Mesenchymal stem cell (in vitro differentiated cells and primary cell): ENCODE data around the gene EMCN.

ENCODE experiments used
- DNase-seq: peaks from one replicate; pipeline ENCODE4 v3.0.0-alpha.2; 2013
- H2AFZ ChIP-seq: one replicate; pipeline ENCODE4 v1.6.1; 2013; ENCODE audit warnings: low read depth, mild to moderate bottlenecking, control low read depth, inconsistent platforms, low read length, moderate library complexity
- H2AK5ac ChIP-seq: 2 replicates; pipeline ENCODE4 v1.6.1; 2013; ENCODE audit warnings: low read length, moderate library complexity, mild to moderate bottlenecking, inconsistent platforms; ENCODE audit not compliant: severe bottlenecking
- H2BK120ac ChIP-seq: one replicate; pipeline ENCODE4 v1.6.1; 2013; ENCODE audit warnings: low read depth, mild to moderate bottlenecking, inconsistent platforms, low read length, moderate library complexity
- H2BK12ac ChIP-seq, 2 experiments: one replicate each; pipeline ENCODE4 v1.6.1; 2013; ENCODE audit warnings: inconsistent platforms in 2 of 2, low read length in 2 of 2, mild to moderate bottlenecking in 2 of 2, moderate library complexity in 2 of 2, control low read depth in 1 of 2
- H2BK15ac ChIP-seq: one replicate; pipeline ENCODE4 v1.6.1; 2013; ENCODE audit warnings: mild to moderate bottlenecking, low read depth, inconsistent platforms; ENCODE audit not compliant: poor library complexity, severe bottlenecking
- H2BK5ac ChIP-seq: 2 replicates; pipeline ENCODE4 v1.6.1; 2013; ENCODE audit warnings: low read depth, mild to moderate bottlenecking, low read length, control low read depth, inconsistent platforms; ENCODE audit not compliant: poor library complexity, severe bottlenecking
- H3K14ac ChIP-seq, 2 experiments: one replicate each; pipeline ENCODE4 v1.6.1; 2013; ENCODE audit warnings: inconsistent platforms in 2 of 2, low read length in 2 of 2, control low read depth in 1 of 2, mild to moderate bottlenecking in 1 of 2, moderate library complexity in 1 of 2
- H3K18ac ChIP-seq, 2 experiments: one replicate each; pipeline ENCODE4 v1.6.1; 2013; ENCODE audit warnings: inconsistent platforms in 2 of 2, low read length in 2 of 2, control low read depth in 1 of 2, low read depth in 1 of 2, mild to moderate bottlenecking in 1 of 2
- H3K23ac ChIP-seq, 2 experiments: one replicate each; pipeline ENCODE4 v1.6.1; 2013; ENCODE audit warnings: inconsistent platforms in 2 of 2, low read length in 2 of 2, mild to moderate bottlenecking in 2 of 2, moderate library complexity in 2 of 2, control low read depth in 1 of 2
- H3K27ac ChIP-seq: 2 replicates; pipeline ENCODE4 v1.5.1; 2013; ENCODE audit warnings: mild to moderate bottlenecking, moderate library complexity, low read length, control low read depth, inconsistent platforms; ENCODE audit not compliant: poor library complexity, severe bottlenecking
- H3K27me3 ChIP-seq, 2 experiments: 2 replicates each; pipeline versions ENCODE4 v1.6.1 to v1.7.0; 2013; ENCODE audit warnings: low read length in 2 of 2, mild to moderate bottlenecking in 2 of 2, moderate library complexity in 2 of 2, control low read depth in 1 of 2, inconsistent platforms in 1 of 2; ENCODE audit not compliant: control insufficient read depth in 1 of 2, insufficient read depth in 1 of 2
- H3K36me3 ChIP-seq, 2 experiments: 2 replicates each; pipeline versions ENCODE4 v1.6.1 to v1.7.0; 2013; ENCODE audit warnings: low read length in 2 of 2, control low read depth in 1 of 2, inconsistent platforms in 1 of 2, low read depth in 1 of 2, mild to moderate bottlenecking in 1 of 2; ENCODE audit not compliant: insufficient read depth in 2 of 2, control insufficient read depth in 1 of 2
- H3K4ac ChIP-seq, 2 experiments: one replicate each; pipeline ENCODE4 v1.6.1; 2013; ENCODE audit warnings: inconsistent platforms in 2 of 2, low read length in 2 of 2, mild to moderate bottlenecking in 2 of 2, moderate library complexity in 2 of 2, control low read depth in 1 of 2, low read depth in 1 of 2
- H3K4me1 ChIP-seq: 2 replicates; pipeline ENCODE4 v1.6.1; 2013; ENCODE audit warnings: low read depth, low read length, control low read depth; ENCODE audit not compliant: control insufficient read depth, insufficient read depth
- H3K4me2 ChIP-seq: 2 replicates; pipeline ENCODE4 v1.6.1; 2013; ENCODE audit warnings: low read length, mild to moderate bottlenecking, inconsistent platforms; ENCODE audit not compliant: poor library complexity, severe bottlenecking
- H3K4me3 ChIP-seq, 2 experiments: 2 replicates each; pipeline versions ENCODE4 v1.5.1 to v1.7.0; 2013; ENCODE audit warnings: low read length in 2 of 2, mild to moderate bottlenecking in 2 of 2, control low read depth in 1 of 2, low read depth in 1 of 2; ENCODE audit not compliant: insufficient read depth in 1 of 2
- H3K79me1 ChIP-seq: replicated peaks from 2 replicates; pipeline ENCODE4 v1.6.1; 2013; ENCODE audit warnings: mild to moderate bottlenecking, control low read depth, low read length, inconsistent platforms; ENCODE audit not compliant: poor library complexity, severe bottlenecking
- H3K9ac ChIP-seq: 2 replicates; pipeline ENCODE4 v1.7.0; 2013; ENCODE audit warnings: mild to moderate bottlenecking, low read length, moderate library complexity
- H3K9me3 ChIP-seq: 2 replicates; pipeline ENCODE4 v1.7.0; 2013; ENCODE audit warnings: mild to moderate bottlenecking, low read length; ENCODE audit not compliant: control insufficient read depth
- H4K8ac ChIP-seq: one replicate; pipeline ENCODE4 v1.6.1; 2013; ENCODE audit warnings: inconsistent platforms, mild to moderate bottlenecking, low read length, moderate library complexity
- H4K91ac ChIP-seq: one replicate; pipeline ENCODE4 v1.6.1; 2013; ENCODE audit warnings: mild to moderate bottlenecking, low read length, inconsistent platforms
- WGBS: methylation state at CpG from one replicate; pipeline ENCODE4 v1.1.7; 2013; ENCODE audit warnings: mixed read lengths; 5-methylcytosine and 5-hydroxymethylcytosine counted together

EMCN gene

DNA sequence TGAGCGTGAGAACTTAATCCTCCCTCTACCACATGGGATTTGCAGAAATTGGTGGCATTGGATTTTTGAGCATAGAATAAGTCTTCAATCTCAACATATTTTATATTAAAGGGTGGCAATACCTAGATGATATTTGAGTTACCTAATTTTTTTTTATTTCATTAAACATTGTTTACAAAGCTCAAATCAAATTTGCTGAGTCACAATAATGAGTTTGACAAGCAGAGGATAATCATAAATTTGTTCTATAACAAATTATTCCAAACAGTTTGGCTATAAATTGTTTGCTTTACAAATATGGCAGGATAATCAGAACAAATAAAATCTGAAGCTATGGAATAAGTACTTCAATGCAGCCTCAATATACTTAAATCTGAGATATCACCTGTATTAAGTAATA, 22.7 kb downstream of the EMCN start:
- no peak overlapping the region for H3K4ac ChIP-seq
- no peak overlapping the region for H3K27ac ChIP-seq
- H3K4me3 ChIP-seq, result no peak overlapping the region
- H3K14ac ChIP-seq, result no peak overlapping the region
- DNase-seq, result no peak
- no peak overlapping the region for H2BK120ac ChIP-seq
- H3K18ac ChIP-seq, result no peak overlapping the region
- no peak overlapping the region for H2BK12ac ChIP-seq
- no peak overlapping the region for H4K8ac ChIP-seq
- no peaks in the 10 kb centered on the region for H3K79me1 ChIP-seq
- H3K9ac ChIP-seq, result no peak overlapping the region
- H3K23ac ChIP-seq, result no peak overlapping the region
- H2AFZ ChIP-seq, result no peak overlapping the region
- no CpG with 5 or more reads among the region's 1 CpG for WGBS
- peaks cover 14% of the 10 kb centered on the region for H3K9me3 ChIP-seq
- H2BK15ac ChIP-seq, result no peak overlapping the region
- H2BK5ac ChIP-seq, result no peak overlapping the region
- H4K91ac ChIP-seq, result no peak overlapping the region
- no peak overlapping the region for H3K4me2 ChIP-seq
- no peaks in the 10 kb centered on the region for H3K27me3 ChIP-seq
- no peak overlapping the region for H2AK5ac ChIP-seq
- no peaks in the 10 kb centered on the region for H3K4me1 ChIP-seq
- no peaks in the 10 kb centered on the region for H3K36me3 ChIP-seq

DNA sequence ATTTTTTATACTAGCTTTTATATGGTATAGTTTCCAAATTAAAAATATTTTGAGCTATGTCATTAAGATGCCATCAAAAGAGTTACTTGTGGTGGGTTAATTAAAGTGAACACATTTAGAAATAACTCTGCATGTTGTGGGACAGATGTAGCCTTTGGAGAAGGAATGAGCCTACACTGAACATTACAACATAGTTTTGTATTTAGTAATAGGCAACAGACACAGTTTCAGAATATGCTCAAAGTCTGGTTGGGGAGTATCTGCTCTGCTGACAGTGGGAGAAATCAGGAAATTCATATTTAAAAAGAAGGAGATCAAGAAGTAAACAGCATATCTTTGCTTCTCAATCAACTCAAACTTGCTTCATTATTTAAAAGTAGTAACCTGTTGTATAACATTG, 23.7 kb downstream of the EMCN start:
- H3K4me2 ChIP-seq, result no peak overlapping the region
- no peak overlapping the region for H3K23ac ChIP-seq
- H2BK12ac ChIP-seq, result no peak overlapping the region
- no peaks in the 10 kb centered on the region for H3K4me1 ChIP-seq
- H3K9ac ChIP-seq, result no peak overlapping the region
- H2BK120ac ChIP-seq, result no peak overlapping the region
- H3K27me3 ChIP-seq, result no peaks in the 10 kb centered on the region
- H2BK5ac ChIP-seq, result no peak overlapping the region
- H3K4ac ChIP-seq, result no peak overlapping the region
- H2BK15ac ChIP-seq, result no peak overlapping the region
- H2AFZ ChIP-seq, result no peak overlapping the region
- H3K14ac ChIP-seq, result no peak overlapping the region
- no peak overlapping the region for H4K91ac ChIP-seq
- H3K4me3 ChIP-seq, result no peak overlapping the region
- DNase-seq, result peak; percentile 49
- no peaks in the 10 kb centered on the region for H3K36me3 ChIP-seq
- no peak overlapping the region for H4K8ac ChIP-seq
- no peak overlapping the region for H3K18ac ChIP-seq
- H3K79me1 ChIP-seq, result no peaks in the 10 kb centered on the region
- H2AK5ac ChIP-seq, result no peak overlapping the region
- H3K27ac ChIP-seq, result no peak overlapping the region
- H3K9me3 ChIP-seq, result peaks cover 14% of the 10 kb centered on the region

GRCh38 chr4:100493756-100494155, 24.1 kb downstream of the EMCN start:
- H3K4me1 ChIP-seq, result no peaks in the 10 kb centered on the region
- H2BK15ac ChIP-seq, result no peak overlapping the region
- no peak overlapping the region for H4K91ac ChIP-seq
- no peak overlapping the region for H2BK12ac ChIP-seq
- H2BK120ac ChIP-seq, result no peak overlapping the region
- no peak overlapping the region for H3K4ac ChIP-seq
- H3K36me3 ChIP-seq, result no peaks in the 10 kb centered on the region
- H2AFZ ChIP-seq, result no peak overlapping the region
- peaks cover 14% of the 10 kb centered on the region for H3K9me3 ChIP-seq
- H3K23ac ChIP-seq, result no peak overlapping the region
- no peak overlapping the region for H3K14ac ChIP-seq
- no peak overlapping the region for H3K4me3 ChIP-seq
- no peak overlapping the region for H3K18ac ChIP-seq
- no peak overlapping the region for H3K4me2 ChIP-seq
- no peak overlapping the region for H3K9ac ChIP-seq
- H3K79me1 ChIP-seq, result no peaks in the 10 kb centered on the region
- H3K27ac ChIP-seq, result no peak overlapping the region
- H3K27me3 ChIP-seq, result no peaks in the 10 kb centered on the region
- no peak overlapping the region for H4K8ac ChIP-seq
- no peak overlapping the region for H2AK5ac ChIP-seq
- no peak for DNase-seq
- no peak overlapping the region for H2BK5ac ChIP-seq

- no peak overlapping the region for H2AFZ ChIP-seq
- H3K27ac ChIP-seq, result no peak overlapping the region
- no peak overlapping the region for H3K4me2 ChIP-seq
- H2AK5ac ChIP-seq, result no peak overlapping the region
- no peak overlapping the region for H2BK5ac ChIP-seq
- no peak overlapping the region for H3K4me3 ChIP-seq
- H3K18ac ChIP-seq, result no peak overlapping the region
- H3K9ac ChIP-seq, result no peak overlapping the region
- no peak for DNase-seq
- H2BK12ac ChIP-seq, result no peak overlapping the region
- H4K8ac ChIP-seq, result no peak overlapping the region
- no peaks in the 10 kb centered on the region for H3K4me1 ChIP-seq
- peaks cover 14% of the 10 kb centered on the region for H3K9me3 ChIP-seq
- H3K4ac ChIP-seq, result no peak overlapping the region
- H4K91ac ChIP-seq, result no peak overlapping the region
- H3K27me3 ChIP-seq, result no peaks in the 10 kb centered on the region
- H3K36me3 ChIP-seq, result no peaks in the 10 kb centered on the region
- no peak overlapping the region for H2BK15ac ChIP-seq
- H3K23ac ChIP-seq, result no peak overlapping the region
- no peak overlapping the region for H2BK120ac ChIP-seq
- H3K14ac ChIP-seq, result no peak overlapping the region
- H3K79me1 ChIP-seq, result no peaks in the 10 kb centered on the region
Observed at GRCh38 chr4:100492129-100492528, 25.7 kb downstream of the EMCN start.
